Adrenal gland (tissue), 12 donors: ENCODE measurements around the gene SSTR4. TPM values are rescaled to one million over a fixed set of nuclear protein-coding genes. Genes with fewer than 3 reads are reported as not detected.

Experiments
- DNase-seq, 7 donors: peaks; one replicate each; pipeline ENCODE4 v3.0.0-alpha.2; 2019 to 2020
- H3K27ac ChIP-seq, 5 donors: fragments of 200-600 bp; sonication (generic) in 4 of 5; 1 replicate in 3 of 5; 2 replicates in 2 of 5; pipeline versions ENCODE4 v1.5.1 to v1.8.0; 2016 to 2020; ENCODE audit warnings: mild to moderate bottlenecking in 1 of 5
- H3K27me3 ChIP-seq: fragments of 200-600 bp; 2 replicates; pipeline ENCODE4 v1.8.0; 2021
- H3K36me3 ChIP-seq, 2 donors: fragments of 200-600 bp; replicated peaks in 1 of 2; 1 replicate in 1 of 2; 2 replicates in 1 of 2; pipeline versions ENCODE4 v1.5.1 to v1.8.0; 2018 to 2022
- H3K4me1 ChIP-seq, 2 donors: fragments of 200-600 bp; replicated peaks in 1 of 2; 1 replicate in 1 of 2; 2 replicates in 1 of 2; pipeline versions ENCODE4 v1.5.1 to v1.8.0; 2018 to 2021
- H3K4me3 ChIP-seq, 4 donors: fragments of 200-600 bp; sonication (generic) in 3 of 4; one replicate each; pipeline ENCODE4 v1.5.1; 2016 to 2018
- H3K9me3 ChIP-seq, 3 donors: fragments of 200-600 bp; sonication (generic) in 1 of 3; replicated peaks in 1 of 3; 1 replicate in 2 of 3; 2 replicates in 1 of 3; pipeline versions ENCODE4 v1.5.1 to v1.8.0; 2016 to 2021
- POLR2A ChIP-seq, 2 donors: fragments of 450-650 bp; IDR thresholded peaks; one replicate each; pipeline ENCODE4 v1.6.1; 2017; ENCODE audit warnings: antibody characterized with exemption in 2 of 2, mild to moderate bottlenecking in 2 of 2, moderate library complexity in 1 of 2
- WGBS, 4 donors: extraction: QIAGEN DNeasy Blood & Tissue Kit in 2 of 4; methylation state at CpG; one replicate each; pipeline versions ENCODE4 v1.1.5 to v1.1.7; 2013 to 2017; 5-methylcytosine and 5-hydroxymethylcytosine counted together
- intact Hi-C, 2 donors: fragments of 100-400 bp; cut with DNase I; formaldehyde crosslinking; loops; one replicate each; pipeline versions ENCODE4 v1.14.1 to v1.15.0; 2022 to 2023
- polyA plus RNA-seq, 3 donors: library from polyadenylated mRNA; stranded (reverse); fragments of 200-250 nt in 2 of 3; fragments of 350-450 nt in 1 of 3; fragmentation: Illumina TruSeq in 1 of 3; extraction: RNeasy Lipid Tissue Mini Kit (QIAGEN cat#74804) in 1 of 3; gene quantifications; one replicate each; pipeline ENCODE4 v1.2.3, GENCODE V29; 2013 to 2014
- total RNA-seq, 9 donors: library from RNA; depleted of rRNA in 4 of 9; stranded (reverse); fragments of >200 nt in 4 of 9; fragments of 120-200 nt in 1 of 9; fragmentation: NEBNext Ultra II Directional in 1 of 9; extraction: Animal tissue kit (Norgen Biotek cat#: 25700) in 1 of 9; gene quantifications; one replicate each; pipeline versions ENCODE4 v1.1.0 to v1.2.4, GENCODE V29; 2013 to 2023
- TF ChIP-seq, protein P1 (sequence below), 6 experiments: fragments of 450-650 bp in 4 of 6; fragments of 200-600 bp in 2 of 6; sonication (generic) in 1 of 6; IDR thresholded peaks; 1 replicate in 5 of 6; 2 replicates in 1 of 6; pipeline versions ENCODE4 v1.5.1 to v1.8.0; 2016 to 2021; ENCODE audit warnings: antibody characterized with exemption in 6 of 6, mild to moderate bottlenecking in 2 of 6, moderate library complexity in 1 of 6
- donor health status: healthy with polysubstance abuse.
- donor health status: Bipolar disorder and iron deficiency.
- donor health status: DM: yes; HTN: yes; CAD: no.
- donor health status: DM: no; HTN: no; CAD: no.
- donor health status: DM: no; HTN: no; CAD: no.
- donor health status: DM: yes; HTN: yes; CAD: no.

The SSTR4 gene
- total and polyA plus RNA-seq, 12 donors = not detected

DNA sequence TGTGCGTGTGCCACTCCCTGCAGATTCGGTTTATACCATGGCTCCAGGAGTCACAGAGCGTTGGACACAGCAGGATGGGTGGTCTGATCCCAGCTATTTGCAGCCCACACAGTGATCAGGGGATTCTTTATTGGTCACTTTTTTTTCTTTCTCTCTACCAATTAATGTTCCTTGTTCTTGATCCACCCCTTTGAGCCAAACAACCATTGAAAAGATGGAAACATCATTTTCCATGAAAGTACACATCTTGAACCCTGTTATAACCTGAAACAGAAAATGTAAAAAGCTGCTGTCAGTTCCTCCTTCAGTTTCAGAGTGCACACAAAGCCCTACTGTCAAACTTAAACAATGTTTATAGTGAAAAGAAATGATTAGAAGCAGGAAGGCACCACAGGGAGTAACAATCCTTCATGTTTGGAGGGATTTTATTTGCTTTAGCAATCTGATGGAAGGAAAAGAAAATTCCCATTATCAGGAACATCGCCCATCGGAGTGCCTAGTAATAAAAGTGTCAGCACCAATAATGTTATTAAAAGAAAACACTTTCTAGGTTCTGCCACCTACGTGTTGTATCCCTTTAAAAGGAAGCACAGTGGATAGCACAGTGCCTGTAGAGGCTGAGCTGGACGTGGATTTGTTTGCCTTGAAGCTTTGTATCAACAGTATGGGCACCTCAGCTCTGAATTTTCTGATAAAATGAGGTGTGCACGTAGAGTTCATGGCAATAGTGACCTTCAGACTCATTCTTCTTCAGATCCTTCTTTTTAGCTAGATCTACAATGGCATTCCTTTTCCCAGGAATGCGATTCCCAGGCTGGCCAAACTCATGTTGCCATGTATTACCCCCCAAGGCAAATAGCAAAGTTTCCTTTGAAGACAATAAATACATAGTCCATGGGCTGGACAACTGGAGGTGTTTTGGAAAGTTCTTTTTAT, 30.4 kb downstream of the SSTR4 start:
- H3K27me3 ChIP-seq = no peaks in the 10 kb centered on the region
- H3K36me3 ChIP-seq = no peaks in the 10 kb centered on the region
- DNase-seq = no peak
- no peaks in the 10 kb centered on the region for H3K9me3 ChIP-seq
- intact Hi-C loops = no loop called here
- 76 to 80% (median 77%) methylated on average over 9 of the region's 9 CpGs for WGBS, 4 donors
- H3K4me3 ChIP-seq = no peak overlapping the region
- H3K4me1 ChIP-seq = peaks cover 9 to 24% of the 10 kb centered on the region in 2 donors
- TF ChIP-seq, protein P1, sequence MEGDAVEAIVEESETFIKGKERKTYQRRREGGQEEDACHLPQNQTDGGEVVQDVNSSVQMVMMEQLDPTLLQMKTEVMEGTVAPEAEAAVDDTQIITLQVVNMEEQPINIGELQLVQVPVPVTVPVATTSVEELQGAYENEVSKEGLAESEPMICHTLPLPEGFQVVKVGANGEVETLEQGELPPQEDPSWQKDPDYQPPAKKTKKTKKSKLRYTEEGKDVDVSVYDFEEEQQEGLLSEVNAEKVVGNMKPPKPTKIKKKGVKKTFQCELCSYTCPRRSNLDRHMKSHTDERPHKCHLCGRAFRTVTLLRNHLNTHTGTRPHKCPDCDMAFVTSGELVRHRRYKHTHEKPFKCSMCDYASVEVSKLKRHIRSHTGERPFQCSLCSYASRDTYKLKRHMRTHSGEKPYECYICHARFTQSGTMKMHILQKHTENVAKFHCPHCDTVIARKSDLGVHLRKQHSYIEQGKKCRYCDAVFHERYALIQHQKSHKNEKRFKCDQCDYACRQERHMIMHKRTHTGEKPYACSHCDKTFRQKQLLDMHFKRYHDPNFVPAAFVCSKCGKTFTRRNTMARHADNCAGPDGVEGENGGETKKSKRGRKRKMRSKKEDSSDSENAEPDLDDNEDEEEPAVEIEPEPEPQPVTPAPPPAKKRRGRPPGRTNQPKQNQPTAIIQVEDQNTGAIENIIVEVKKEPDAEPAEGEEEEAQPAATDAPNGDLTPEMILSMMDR (IDR thresholded peaks at IDR 0.05) = no peak
- no peak for TF ChIP-seq POLR2A (IDR thresholded peaks at IDR 0.05)
- H3K27ac ChIP-seq = no peak overlapping the region

- Histone ChIP-seq H3K4me1 (peaks cover 2 to 12% of the 10 kb centered on the region in 2 donors), H3K27me3 (no peaks in the 10 kb centered on the region), H3K27ac (no peak overlapping the region), H3K4me3 (no peak overlapping the region), H3K36me3 (no peaks in the 10 kb centered on the region), H3K9me3 (no peaks in the 10 kb centered on the region)
- intact Hi-C loops = no loop called here
- TF ChIP-seq, protein P1 (IDR thresholded peaks at IDR 0.05) = no peak
- TF ChIP-seq POLR2A (IDR thresholded peaks at IDR 0.05) = no peak
- 76 to 91% (median 87%) methylated on average over 3 of the region's 3 CpGs for WGBS, 4 donors
- DNase-seq = no peak
Observed at GRCh38 chr20:23066772-23067171, 31.7 kb downstream of the SSTR4 start.

DNA sequence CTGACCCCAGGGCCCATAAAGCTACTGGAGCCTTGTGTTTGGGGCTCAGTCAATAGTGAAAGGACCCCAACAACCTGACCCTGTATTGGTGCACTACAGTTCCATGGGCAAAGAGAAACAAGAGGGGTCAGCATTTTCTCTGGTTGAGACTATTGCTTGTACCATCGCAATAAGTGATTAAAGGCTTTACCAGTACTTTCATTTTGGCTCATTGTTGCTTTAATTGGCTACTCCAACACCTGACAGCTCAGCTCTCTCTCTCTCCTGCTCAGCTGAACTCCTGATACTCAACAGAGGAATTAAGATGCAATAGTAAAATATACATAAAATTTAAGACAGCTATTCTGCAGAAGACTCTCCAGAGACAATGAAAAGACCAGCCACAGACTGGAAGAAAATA, 33.2 kb downstream of the SSTR4 start:
- intact Hi-C loops = no loop called here
- 89 to 100% (median 97%) methylated on average over 1 of the region's 1 CpG for WGBS, 4 donors
- TF ChIP-seq POLR2A (IDR thresholded peaks at IDR 0.05) = no peak
- TF ChIP-seq, protein P1 (IDR thresholded peaks at IDR 0.05) = no peak
- Histone ChIP-seq H3K4me3 (no peak overlapping the region), H3K9me3 (no peaks in the 10 kb centered on the region), H3K27me3 (no peaks in the 10 kb centered on the region), H3K36me3 (no peaks in the 10 kb centered on the region), H3K27ac (no peak overlapping the region), H3K4me1 (no peaks in the 10 kb centered on the region)
- no peak for DNase-seq

DNA sequence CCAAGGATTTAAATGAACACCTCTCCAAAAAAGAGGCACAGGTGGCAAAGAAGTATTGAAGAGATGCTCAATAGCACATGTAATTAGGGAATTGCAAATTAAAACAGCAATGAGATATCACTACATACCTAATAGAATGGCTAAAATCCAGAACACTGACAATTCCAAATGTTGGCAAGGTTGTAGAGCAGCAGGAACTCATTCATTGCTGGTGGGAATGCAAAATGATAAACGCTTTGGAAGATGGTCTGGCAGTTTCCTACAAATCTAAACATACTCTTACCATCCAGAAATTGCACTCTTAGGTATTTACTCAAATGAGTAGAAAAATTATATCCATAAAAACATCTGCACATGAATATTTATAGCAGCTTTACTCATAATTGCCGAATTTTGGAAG, 34.0 kb downstream of the SSTR4 start:
- Histone ChIP-seq H3K9me3 (no peaks in the 10 kb centered on the region), H3K4me3 (no peak overlapping the region), H3K4me1 (no peaks in the 10 kb centered on the region), H3K36me3 (no peaks in the 10 kb centered on the region), H3K27ac (no peak overlapping the region), H3K27me3 (no peaks in the 10 kb centered on the region)
- no peak for DNase-seq
- WGBS, 4 donors = 73 to 90% (median 85%) methylated on average over 2 of the region's 2 CpGs
- intact Hi-C loops = no loop called here
- TF ChIP-seq, protein P1 (IDR thresholded peaks at IDR 0.05) = no peak
- TF ChIP-seq POLR2A (IDR thresholded peaks at IDR 0.05) = no peak
